Measurements from ENCODE around the gene FABP7. TPM values are rescaled to one million over a fixed set of nuclear protein-coding genes. Genes with fewer than 3 reads are reported as not detected.

The FABP7 gene
- total RNA-seq, 1 donor from 2014 or later: not detected

DNA sequence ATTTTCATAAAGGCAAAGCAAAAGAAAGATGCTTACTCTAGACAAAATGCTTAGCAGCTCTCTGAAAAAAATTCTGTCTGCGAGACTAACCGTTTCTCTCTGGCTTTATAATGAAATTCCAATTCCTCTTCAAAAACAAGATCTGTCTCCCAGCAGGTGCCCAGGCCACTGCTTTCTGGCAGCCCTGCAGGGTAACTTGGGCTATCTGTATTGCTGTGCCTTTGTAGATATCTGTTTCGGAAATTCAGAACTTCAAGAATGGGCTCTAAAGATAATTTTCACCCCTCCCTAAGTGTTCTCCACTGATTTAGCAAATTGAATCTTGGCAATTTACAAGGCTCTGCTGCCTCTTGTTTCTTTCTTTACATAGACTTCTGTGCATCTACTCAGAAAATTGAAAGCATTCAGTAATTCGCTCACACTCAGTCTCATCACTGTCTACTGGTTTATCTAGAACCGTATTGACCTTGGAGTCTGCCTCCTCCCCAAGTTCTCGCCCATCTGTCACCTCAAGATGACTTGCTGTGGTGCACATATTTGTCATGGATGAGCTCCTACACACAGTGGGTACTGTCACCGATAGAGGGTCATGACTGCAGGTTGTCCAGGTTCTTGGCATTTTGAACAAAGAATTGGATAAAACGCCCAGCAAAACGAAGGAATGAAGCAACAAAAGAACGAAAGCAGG is 26.4 kb upstream of the FABP7 start:
- Histone ChIP-seq H3K9me3 (replicated peaks) (no peaks in the 10 kb centered on the region), H3K4me3 (peak overlapping the region; percentile 45), H3K4me1 (peaks cover 2% of the 10 kb centered on the region), H3K36me3 (no peaks in the 10 kb centered on the region), H3K27ac (replicated peaks) (no peak overlapping the region), H3K27me3 (ENCODE audit: low read depth) (peaks cover 24% of the 10 kb centered on the region)
- DNase-seq: no peak
- TF ChIP-seq, protein P1, sequence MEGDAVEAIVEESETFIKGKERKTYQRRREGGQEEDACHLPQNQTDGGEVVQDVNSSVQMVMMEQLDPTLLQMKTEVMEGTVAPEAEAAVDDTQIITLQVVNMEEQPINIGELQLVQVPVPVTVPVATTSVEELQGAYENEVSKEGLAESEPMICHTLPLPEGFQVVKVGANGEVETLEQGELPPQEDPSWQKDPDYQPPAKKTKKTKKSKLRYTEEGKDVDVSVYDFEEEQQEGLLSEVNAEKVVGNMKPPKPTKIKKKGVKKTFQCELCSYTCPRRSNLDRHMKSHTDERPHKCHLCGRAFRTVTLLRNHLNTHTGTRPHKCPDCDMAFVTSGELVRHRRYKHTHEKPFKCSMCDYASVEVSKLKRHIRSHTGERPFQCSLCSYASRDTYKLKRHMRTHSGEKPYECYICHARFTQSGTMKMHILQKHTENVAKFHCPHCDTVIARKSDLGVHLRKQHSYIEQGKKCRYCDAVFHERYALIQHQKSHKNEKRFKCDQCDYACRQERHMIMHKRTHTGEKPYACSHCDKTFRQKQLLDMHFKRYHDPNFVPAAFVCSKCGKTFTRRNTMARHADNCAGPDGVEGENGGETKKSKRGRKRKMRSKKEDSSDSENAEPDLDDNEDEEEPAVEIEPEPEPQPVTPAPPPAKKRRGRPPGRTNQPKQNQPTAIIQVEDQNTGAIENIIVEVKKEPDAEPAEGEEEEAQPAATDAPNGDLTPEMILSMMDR (IDR thresholded peaks at IDR 0.05; ENCODE audit: borderline replicate concordance): no peak
- intact Hi-C loops (cut with micrococcal nuclease): no loop called here

GRCh38 chr6:122753688-122754056 is 25.8 kb upstream of the FABP7 start:
- Histone ChIP-seq H3K4me1 (peaks cover 2% of the 10 kb centered on the region), H3K36me3 (no peaks in the 10 kb centered on the region), H3K27ac (replicated peaks) (no peak overlapping the region), H3K4me3 (peak overlapping the region; percentile 45), H3K9me3 (replicated peaks) (no peaks in the 10 kb centered on the region), H3K27me3 (ENCODE audit: low read depth) (peaks cover 24% of the 10 kb centered on the region)
- TF ChIP-seq, protein P1 (IDR thresholded peaks at IDR 0.05; ENCODE audit: borderline replicate concordance): no peak
- DNase-seq: no peak
- intact Hi-C loops (cut with micrococcal nuclease): no loop called here

GRCh38 chr6:122754191-122754731 is 25.3 kb upstream of the FABP7 start:
- H3K27ac ChIP-seq (replicated peaks): no peak overlapping the region

GRCh38 chr6:122755901-122756300 is 23.6 kb upstream of the FABP7 start:
- H3K36me3 ChIP-seq: no peaks in the 10 kb centered on the region
- H3K27me3 ChIP-seq (ENCODE audit: low read depth): peaks cover 26% of the 10 kb centered on the region
- H3K4me3 ChIP-seq: no peak overlapping the region
- no peak for DNase-seq
- peaks cover 2% of the 10 kb centered on the region for H3K4me1 ChIP-seq
- H3K27ac ChIP-seq (replicated peaks): no peak overlapping the region
- intact Hi-C loops (cut with micrococcal nuclease): no loop called here
- TF ChIP-seq, protein P1 (IDR thresholded peaks at IDR 0.05; ENCODE audit: borderline replicate concordance): no peak
- no peaks in the 10 kb centered on the region for H3K9me3 ChIP-seq (replicated peaks)

More at GRCh38 chr6:122754191-122754731, 25.3 kb upstream of the FABP7 start:
- Histone ChIP-seq H3K27me3 (ENCODE audit: low read depth) (peaks cover 24% of the 10 kb centered on the region), H3K36me3 (no peaks in the 10 kb centered on the region), H3K4me3 (no peak overlapping the region), H3K4me1 (peaks cover 2% of the 10 kb centered on the region), H3K9me3 (replicated peaks) (no peaks in the 10 kb centered on the region)
- DNase-seq: no peak
- TF ChIP-seq, protein P1 (IDR thresholded peaks at IDR 0.05; ENCODE audit: borderline replicate concordance): no peak
- intact Hi-C loops (cut with micrococcal nuclease): no loop called here

GRCh38 chr6:122758927-122759334 is 20.6 kb upstream of the FABP7 start:
- no peak for DNase-seq
- peaks cover 30% of the 10 kb centered on the region for H3K27me3 ChIP-seq (ENCODE audit: low read depth)
- H3K9me3 ChIP-seq (replicated peaks): peaks cover 4% of the 10 kb centered on the region
- no peak overlapping the region for H3K4me3 ChIP-seq
- no peak overlapping the region for H3K27ac ChIP-seq (replicated peaks)
- H3K36me3 ChIP-seq: no peaks in the 10 kb centered on the region
- H3K4me1 ChIP-seq: no peaks in the 10 kb centered on the region
- TF ChIP-seq, protein P1 (IDR thresholded peaks at IDR 0.05; ENCODE audit: borderline replicate concordance): no peak
- intact Hi-C loops (cut with micrococcal nuclease): no loop called here
